HepG2 (cell line): ENCODE results near the gene NPIPB6. TPM values are rescaled to one million over a fixed set of nuclear protein-coding genes. Genes with fewer than 3 reads are reported as not detected.

Experiments
- ATAD3A ChIP-seq: sonication (generic); formaldehyde crosslinking; IDR thresholded peaks from 2 replicates; pipeline ENCODE4 v1.4.0; 2020; ENCODE audit warnings: missing genetic modification reagents
- BRCA1 ChIP-seq: sonication (generic); formaldehyde crosslinking; IDR thresholded peaks from 2 replicates; pipeline ENCODE4 v1.4.0; 2020; ENCODE audit warnings: missing genetic modification reagents
- CENPT ChIP-seq: sonication (generic); formaldehyde crosslinking; IDR thresholded peaks from 2 replicates; pipeline ENCODE4 v1.8.0; 2022; ENCODE audit warnings: low read depth, mild to moderate bottlenecking, moderate library complexity, missing genetic modification reagents
- CTCF ChIP-seq: sonication (generic); formaldehyde crosslinking; IDR thresholded peaks from 2 replicates; pipeline ENCODE4 v1.5.0; 2020; ENCODE audit warnings: mild to moderate bottlenecking, missing genetic modification reagents, moderate library complexity
- FOSL2 ChIP-seq: sonication (generic); formaldehyde crosslinking; IDR thresholded peaks from 2 replicates; pipeline ENCODE4 v1.4.0; 2020; ENCODE audit warnings: missing genetic modification reagents
- HMG20B ChIP-seq: conservative IDR thresholded peaks from 2 replicates; pipeline ENCODE4 v1.6.1; 2016; ENCODE audit warnings: missing genetic modification reagents, missing compliant biosample characterization
- IRF2 ChIP-seq: IDR thresholded peaks from 2 replicates; pipeline ENCODE4 v1.6.1; 2018; ENCODE audit warnings: missing genetic modification reagents, missing compliant biosample characterization
- JDP2 ChIP-seq: sonication (generic); formaldehyde crosslinking; IDR thresholded peaks from 2 replicates; pipeline ENCODE4 v1.8.1; 2022; ENCODE audit warnings: missing genetic modification reagents, borderline replicate concordance
- PHF8 ChIP-seq: sonication (generic); formaldehyde crosslinking; IDR thresholded peaks from 2 replicates; pipeline ENCODE4 v1.5.0; 2020; ENCODE audit warnings: missing genetic modification reagents
- PRDM10 ChIP-seq: sonication (generic); formaldehyde crosslinking; IDR thresholded peaks from 2 replicates; pipeline ENCODE4 v1.4.0; 2020; ENCODE audit warnings: low read depth, missing genetic modification reagents
- SMC3 ChIP-seq: IDR thresholded peaks from 2 replicates; pipeline ENCODE4 v1.6.1; 2011; ENCODE audit warnings: low read length, improper control_type of control experiment
- ZFX ChIP-seq: sonication (generic); formaldehyde crosslinking; IDR thresholded peaks from 2 replicates; pipeline ENCODE4 v1.4.0; 2020; ENCODE audit warnings: mild to moderate bottlenecking, low read depth, missing genetic modification reagents, moderate library complexity
- ZNF572 ChIP-seq: sonication (generic); formaldehyde crosslinking; IDR thresholded peaks from 2 replicates; pipeline ENCODE4 v1.5.1; 2020; ENCODE audit warnings: mild to moderate bottlenecking, missing genetic modification reagents
- ZNF687 ChIP-seq: sonication (generic); formaldehyde crosslinking; IDR thresholded peaks from 2 replicates; pipeline ENCODE4 v1.5.1; 2020; ENCODE audit warnings: mild to moderate bottlenecking, missing genetic modification reagents, moderate library complexity
- ZNF740 ChIP-seq: sonication (generic); formaldehyde crosslinking; IDR thresholded peaks from 2 replicates; pipeline ENCODE4 v1.4.0; 2020; ENCODE audit warnings: missing genetic modification reagents
- ZNF768 ChIP-seq: sonication (generic); formaldehyde crosslinking; IDR thresholded peaks from 2 replicates; pipeline ENCODE4 v1.4.0; 2020; ENCODE audit warnings: missing genetic modification reagents
- ZNF775 ChIP-seq: sonication (generic); formaldehyde crosslinking; IDR thresholded peaks from 2 replicates; pipeline ENCODE4 v1.4.0; 2020; ENCODE audit warnings: missing genetic modification reagents, mild to moderate bottlenecking, moderate library complexity, borderline replicate concordance
- polyA plus RNA-seq, 8 experiments: library from polyadenylated mRNA; depleted of rRNA in 3 of 8; stranded (reverse) in 7 of 8; unstranded in 1 of 8; fragments of >200 nt; fragmentation: Illumina TruSeq in 4 of 8; extraction: Trizol in 4 of 8; gene quantifications; 2 replicates each; pipeline versions ENCODE4 v1.2.1 to v1.2.3, GENCODE V29; 2011 to 2016; ENCODE audit warnings: low read depth in 4 of 8, missing spikeins in 1 of 8, mixed read lengths in 1 of 8; ENCODE audit not compliant: insufficient read depth in 1 of 8
- total RNA-seq, 5 experiments: library from RNA; depleted of rRNA; stranded (reverse); fragments of >200 nt; fragmentation: Illumina TruSeq; extraction: Trizol; gene quantifications; 2 replicates each; pipeline ENCODE4 v1.2.3, GENCODE V29; 2016; ENCODE audit warnings: low read depth in 1 of 5

The NPIPB6 gene
- total and polyA plus RNA-seq, 2 of the 13 experiments (the other 11 are each of a cell fraction or from before 2014, with no cell fraction given), result 0.25 TPM; not detected in 1

GRCh38 chr16:28326881-28327610, 36.3 kb downstream of the NPIPB6 start (continued):
- TF ChIP-seq CTCF (CRISPR knock-in tag), result peak; percentile 90
- TF ChIP-seq ATAD3A (CRISPR knock-in tag), result no peak
- TF ChIP-seq PHF8, result 0 out of 2 replicates have a peak, but pooled peaks have one; percentile 21
- TF ChIP-seq ZNF775 (CRISPR knock-in tag), result no peak
- no peak for TF ChIP-seq ZNF572
- no peak for TF ChIP-seq ZFX (CRISPR knock-in tag)
- TF ChIP-seq JDP2, result no peak
- 0 out of 2 replicates have a peak, but pooled peaks have one; percentile 38 for TF ChIP-seq IRF2
- no peak for TF ChIP-seq BRCA1
- TF ChIP-seq ZNF687 (CRISPR knock-in tag), result peak; percentile 15; the same call in 1 of the 2 replicates
- peak; percentile 63 for TF ChIP-seq ZNF740 (CRISPR knock-in tag)
- TF ChIP-seq SMC3, result peak; percentile 60
- TF ChIP-seq PRDM10, result 0 out of 2 replicates have a peak, but pooled peaks have one; percentile 38
- TF ChIP-seq CENPT (CRISPR knock-in tag), result no peak
- peak; percentile 38; the same call in 1 of the 2 replicates for TF ChIP-seq FOSL2 (CRISPR knock-in tag)
- no peak for TF ChIP-seq ZNF768 (CRISPR knock-in tag)
- TF ChIP-seq HMG20B (CRISPR knock-in tag), result no peak
